Measurements from ENCODE around the gene SYNJ1.

GRCh38 chr21:32612999-32613337, 114.8 kb downstream of the SYNJ1 start:
- no peak for TF ChIP-seq CTCF (IDR thresholded peaks at IDR 0.05)
- TF ChIP-seq POLR2A (IDR thresholded peaks at IDR 0.05) = no peak
